Activated CD4-positive, alpha-beta T cell treated with anti-CD3 and anti-CD28 coated beads for 24 hours (primary cell): ENCODE results near the gene PLEKHG7.
"Not testable (repeated sequence)": the region's sequence is repeated elsewhere in the genome, so short reads cannot be mapped to it uniquely, and the experiment has no call there.

Experiments used
- DNase-seq, 2 donors: peaks; one replicate each; pipeline ENCODE4 v3.0.0-alpha.2; 2020; ENCODE audit warnings: low read depth in 2 of 2

Gene PLEKHG7

DNA sequence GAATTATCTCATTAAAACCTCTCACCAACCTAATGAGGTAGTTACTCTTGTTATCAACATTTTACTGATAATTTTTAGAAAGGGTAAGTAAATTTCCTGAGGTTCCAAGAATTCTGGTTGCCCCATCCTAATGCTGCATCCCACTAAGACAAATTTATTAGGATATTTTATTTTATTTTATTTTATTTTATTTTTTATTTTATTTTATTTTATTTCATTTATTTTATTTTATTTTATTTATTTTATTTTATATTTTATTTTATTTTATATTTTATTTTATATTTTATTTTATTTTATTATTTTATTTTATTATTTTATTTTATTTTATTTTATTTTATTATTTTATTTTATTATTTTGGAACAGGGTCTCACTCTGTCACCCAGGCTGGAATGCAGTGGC lies 46.9 kb downstream of the PLEKHG7 start:
- DNase-seq, result not testable (repeated sequence)

GRCh38 chr12:92753976-92754885 lies 51.4 kb downstream of the PLEKHG7 start:
- no peak for DNase-seq

DNA sequence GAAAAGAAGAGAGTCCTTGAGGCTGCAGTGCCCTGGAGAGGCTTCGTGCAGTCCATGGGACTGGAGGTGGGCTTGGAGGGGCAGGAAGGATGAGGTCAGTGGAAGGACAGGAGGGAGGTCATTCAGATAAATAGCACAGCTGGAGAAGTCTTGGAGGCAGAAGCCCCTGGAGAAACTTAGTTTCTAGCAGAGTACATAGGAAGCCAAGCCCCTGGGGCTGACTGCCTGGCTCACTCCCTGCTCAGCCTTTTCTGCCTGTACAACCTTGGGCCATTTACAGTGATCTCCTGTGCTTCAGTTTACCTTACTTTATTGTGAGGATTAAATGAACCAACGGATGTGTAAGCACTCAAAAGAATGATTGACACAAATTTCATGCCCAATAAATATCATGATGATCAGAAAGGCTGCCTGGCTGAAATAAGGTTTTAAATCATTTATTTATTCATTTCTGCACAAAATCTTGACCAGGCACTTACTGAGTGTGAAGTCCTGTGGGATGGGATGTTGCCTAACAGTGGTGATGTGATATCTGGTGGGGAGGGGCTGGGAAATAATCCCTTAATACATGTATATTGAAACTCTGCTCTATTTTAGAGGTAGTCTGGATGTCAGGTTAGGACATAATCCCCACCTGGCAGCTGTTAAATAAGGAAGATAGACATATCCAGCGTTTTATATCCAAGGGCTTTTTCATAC lies 54.3 kb downstream of the PLEKHG7 start:
- DNase-seq, result no peak

GRCh38 chr12:92757597-92758121 lies 54.9 kb downstream of the PLEKHG7 start:
- no peak for DNase-seq

GRCh38 chr12:92759634-92760268 lies 57.0 kb downstream of the PLEKHG7 start:
- no peak for DNase-seq

- DNase-seq, result no peak
Measured at GRCh38 chr12:92762773-92763172, 60.0 kb downstream of the PLEKHG7 start.

DNA sequence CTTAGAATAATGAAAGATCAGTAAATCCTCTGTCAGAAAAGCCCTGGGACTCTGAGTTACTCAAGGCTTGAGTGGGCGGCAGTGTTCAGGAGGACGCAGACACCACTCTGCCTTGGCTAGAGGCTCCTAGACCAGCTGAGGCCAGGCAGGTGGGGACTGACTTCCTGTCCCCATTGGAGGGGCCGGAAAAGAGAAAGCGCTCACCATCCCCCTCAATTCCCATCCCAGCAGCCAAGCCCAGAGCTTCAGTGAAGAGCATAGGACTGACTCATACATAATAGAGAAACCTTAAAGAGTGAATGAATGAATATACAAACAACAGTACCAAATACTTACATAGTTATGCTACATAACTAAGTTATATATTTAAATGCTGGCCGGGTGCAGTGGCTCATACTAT lies 62.0 kb downstream of the PLEKHG7 start:
- DNase-seq, result no peak

DNA sequence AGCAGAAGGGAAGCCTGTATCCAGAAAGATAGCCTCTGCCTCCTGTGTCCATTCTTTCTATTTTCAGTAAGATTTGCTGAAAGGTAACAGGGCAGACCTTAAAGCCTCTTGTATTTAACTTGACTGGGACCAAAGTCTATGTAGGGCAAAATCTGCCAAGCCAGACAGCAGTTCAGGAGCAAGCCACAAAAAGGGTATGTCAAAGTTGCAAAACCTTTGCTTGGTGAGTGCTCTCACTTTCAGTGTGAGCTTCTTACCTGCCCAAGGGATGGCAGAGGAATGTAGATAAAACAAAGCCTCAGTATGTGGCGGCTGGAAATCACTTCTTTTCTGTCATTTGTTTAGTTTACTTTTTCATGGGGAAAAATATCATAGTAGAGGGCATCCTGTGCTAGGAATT lies 63.1 kb downstream of the PLEKHG7 start:
- no peak for DNase-seq

DNA sequence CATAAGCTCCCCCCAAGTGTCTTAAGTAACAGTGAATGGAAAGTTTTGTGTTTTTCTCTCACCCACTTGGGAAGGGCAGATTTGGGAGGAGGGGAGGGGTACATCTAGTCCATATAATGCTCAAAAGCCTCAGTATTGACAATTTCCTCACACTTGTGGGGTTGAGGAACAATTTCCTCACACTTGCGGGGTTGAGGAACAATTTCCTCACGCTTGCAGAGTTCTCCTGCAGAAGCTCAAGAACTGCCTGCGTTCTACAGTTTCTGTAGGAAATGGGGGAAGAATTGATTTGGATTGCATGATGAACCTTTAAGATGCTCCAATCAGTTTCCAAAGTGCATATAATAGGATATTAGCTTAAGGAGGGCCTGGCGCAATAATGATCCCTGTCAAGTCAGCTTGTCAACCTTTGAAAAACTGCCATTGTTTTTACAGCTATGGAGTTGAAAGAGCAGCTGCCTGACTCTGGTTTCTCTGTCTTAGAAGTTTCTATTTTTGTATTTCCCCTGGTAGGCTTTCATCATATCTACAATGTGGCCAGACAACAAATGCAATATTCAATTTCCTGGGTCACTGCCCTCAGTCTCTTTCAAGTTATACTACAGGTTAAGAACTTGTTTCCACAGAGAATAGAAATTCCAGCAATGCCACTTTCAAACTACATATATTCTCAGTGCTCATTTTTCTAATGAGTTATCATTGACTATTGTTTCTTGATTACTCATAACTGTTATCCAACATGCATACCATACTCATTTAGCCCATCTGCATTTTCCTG lies 66.5 kb downstream of the PLEKHG7 start:
- DNase-seq, result no peak

DNA sequence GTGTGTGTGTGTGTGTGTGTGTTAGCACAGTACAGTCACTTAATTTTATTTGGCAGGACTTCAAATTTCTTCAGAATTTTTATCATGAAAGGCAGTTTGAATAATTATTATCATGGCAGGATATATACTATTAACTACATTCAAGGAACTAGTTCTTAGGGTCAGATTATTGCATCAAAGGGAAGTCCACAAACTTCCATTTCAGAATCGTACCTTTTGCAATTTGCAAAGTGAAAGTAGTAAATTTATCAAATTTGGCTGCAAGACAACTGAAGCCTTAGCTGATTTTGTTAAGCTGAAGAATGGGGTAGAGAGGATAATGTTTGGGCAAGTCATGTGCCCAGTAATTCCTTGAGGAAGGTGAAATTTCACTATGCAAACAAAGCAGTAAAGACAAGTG lies 68.2 kb downstream of the PLEKHG7 start:
- DNase-seq, result no peak

GRCh38 chr12:92775416-92775815 lies 72.6 kb downstream of the PLEKHG7 start:
- no peak for DNase-seq

GRCh38 chr12:92778525-92778924 lies 75.7 kb downstream of the PLEKHG7 start:
- DNase-seq, result no peak

DNA sequence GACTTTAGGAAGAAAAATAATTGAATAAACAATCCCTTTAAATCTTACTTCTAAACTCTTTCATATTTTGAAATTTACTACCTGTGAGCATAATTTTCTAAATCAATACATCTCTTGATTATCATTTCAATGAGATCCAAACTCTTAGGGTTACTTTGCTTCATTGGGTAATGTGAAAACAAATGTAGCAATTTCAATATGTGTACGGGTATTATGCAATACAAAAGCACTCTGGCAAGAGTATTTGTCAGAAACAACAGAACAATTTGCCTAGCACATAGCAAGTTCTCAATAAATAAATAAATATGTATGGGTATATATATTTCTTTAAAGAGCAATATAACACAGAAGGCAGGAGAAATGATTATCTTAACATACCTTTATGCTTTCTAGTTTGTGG lies 77.1 kb downstream of the PLEKHG7 start:
- DNase-seq, result no peak

- DNase-seq, result no peak
Measured at GRCh38 chr12:92784356-92784755, 81.6 kb downstream of the PLEKHG7 start.

DNA sequence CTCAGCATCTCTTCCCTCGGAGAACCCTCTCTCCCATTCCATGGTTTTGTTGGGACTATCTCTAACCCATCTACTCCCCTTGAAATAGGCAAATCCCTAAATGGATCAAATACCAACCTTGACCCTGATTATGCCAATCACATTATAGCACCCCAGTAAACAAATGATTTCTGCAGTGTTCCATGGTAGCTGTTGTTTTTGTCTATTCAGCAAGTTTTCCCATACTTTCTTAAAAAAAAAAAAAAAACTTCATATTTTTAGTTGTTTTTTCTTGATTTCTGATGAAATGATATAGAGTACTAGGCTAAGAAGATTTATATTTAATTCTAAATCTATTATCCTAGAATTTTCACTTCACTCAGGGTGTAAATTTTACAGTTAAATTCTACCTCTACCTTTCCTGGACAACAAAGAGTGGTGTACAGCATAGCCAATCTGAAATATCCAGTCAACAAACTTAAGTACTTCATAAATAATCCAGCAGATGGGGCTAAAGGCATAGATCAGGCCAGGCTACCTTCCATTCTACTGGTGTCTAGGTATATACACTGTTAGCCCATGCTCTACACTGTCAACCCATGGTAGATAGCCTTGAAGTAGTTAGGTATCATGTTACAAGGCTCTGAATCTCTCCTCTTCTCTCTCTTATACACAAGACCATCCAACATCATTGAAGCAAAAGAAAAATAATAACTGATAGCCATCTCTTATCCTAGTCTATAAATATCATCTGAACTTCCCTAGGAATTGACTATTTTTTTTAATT lies 82.2 kb downstream of the PLEKHG7 start:
- no peak for DNase-seq

DNA sequence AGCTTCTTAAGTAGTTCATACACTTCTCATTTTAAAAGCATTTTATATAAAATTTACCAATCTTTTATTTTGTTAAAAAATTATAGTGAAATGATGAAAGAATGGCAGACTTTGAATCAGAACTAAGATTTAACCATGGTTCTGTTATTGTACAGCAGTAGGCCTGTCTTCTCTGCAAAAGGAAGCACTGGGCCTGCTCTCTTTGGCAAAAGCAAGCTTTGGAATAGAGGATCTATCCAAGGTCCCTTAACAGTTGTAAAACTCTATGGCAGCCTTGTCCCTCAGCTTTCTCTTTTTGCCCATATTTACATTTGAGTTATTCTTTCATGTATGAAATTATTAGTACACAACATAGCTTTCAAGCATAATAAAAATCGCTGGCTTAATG lies 82.8 kb downstream of the PLEKHG7 start:
- no peak for DNase-seq

DNA sequence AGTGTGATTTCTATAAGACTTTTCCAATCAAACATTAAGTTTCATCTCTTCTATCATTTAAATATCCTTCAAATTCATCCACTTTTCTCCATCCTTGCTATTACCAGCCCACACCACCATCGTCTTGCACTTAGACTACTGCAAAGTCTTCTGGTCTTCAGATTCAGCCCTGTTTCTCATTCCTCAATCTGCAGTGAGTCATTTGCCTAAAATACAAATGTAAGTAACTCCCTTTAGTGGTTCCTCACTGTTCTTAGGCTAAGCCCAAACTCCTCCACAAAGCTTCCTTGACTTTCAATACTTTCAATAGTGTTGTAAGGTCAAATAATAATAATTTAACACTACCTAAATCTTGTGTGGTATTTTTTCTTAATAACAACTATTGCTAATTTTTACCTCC lies 83.3 kb downstream of the PLEKHG7 start:
- DNase-seq, result no peak

DNA sequence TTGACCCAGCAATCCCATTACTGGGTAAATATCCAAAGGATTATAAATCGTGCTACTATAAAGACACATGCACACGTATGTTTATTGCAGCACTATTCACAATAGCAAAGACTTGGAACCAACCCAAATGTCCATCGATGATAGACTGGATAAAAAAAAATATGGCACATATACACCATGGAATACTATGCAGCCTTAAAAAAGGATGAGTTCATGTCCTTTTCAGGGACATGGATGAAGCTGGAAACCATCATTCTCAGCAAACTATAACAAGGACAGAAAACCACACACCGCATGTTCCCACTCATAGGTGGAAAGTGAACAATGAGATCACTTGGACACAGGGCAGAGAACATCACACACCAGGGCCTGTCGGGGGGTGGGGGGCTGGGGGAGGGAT lies 91.6 kb downstream of the PLEKHG7 start:
- DNase-seq, result not testable (repeated sequence)

- DNase-seq, result no peak
Measured at GRCh38 chr12:92794814-92795213, 92.0 kb downstream of the PLEKHG7 start.

DNA sequence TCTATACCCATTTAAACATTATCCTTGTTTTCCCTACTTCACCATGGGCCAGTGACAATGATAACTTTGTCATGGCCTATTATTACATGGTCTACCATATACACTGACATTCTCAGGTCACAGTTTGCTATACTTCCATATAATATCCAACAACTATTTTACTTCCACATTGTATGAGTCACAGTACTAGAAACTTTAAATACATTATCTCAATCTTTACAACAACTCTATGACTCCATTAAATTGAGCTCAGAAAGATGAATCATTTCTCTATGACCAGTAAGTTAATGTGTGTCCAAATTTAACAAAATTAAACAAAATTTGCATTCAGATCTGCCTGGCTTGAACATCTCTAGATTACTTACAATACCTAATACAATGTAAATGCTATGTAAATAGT lies 93.9 kb downstream of the PLEKHG7 start:
- no peak for DNase-seq

DNA sequence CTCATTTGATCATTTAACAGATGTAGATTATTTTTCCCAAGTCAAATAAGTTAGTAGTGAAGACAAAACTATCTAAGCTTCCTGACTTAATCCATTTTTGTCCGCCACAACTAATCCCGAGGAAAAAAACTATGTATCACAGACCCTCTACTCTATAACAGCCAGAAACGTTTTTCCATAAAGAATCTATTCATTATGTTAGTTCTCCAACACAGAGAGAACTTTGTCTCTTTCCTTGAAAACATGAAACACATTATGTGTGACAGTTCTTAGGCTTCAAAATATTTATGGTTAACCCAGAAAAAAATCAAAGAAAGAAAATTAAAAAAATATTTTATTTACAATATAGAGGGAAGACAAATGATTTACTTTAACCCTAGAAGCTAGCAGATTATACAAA lies 100.1 kb downstream of the PLEKHG7 start:
- DNase-seq, result no peak
